ENCODE measurements around the gene ADNP2.

The ADNP2 gene

DNA sequence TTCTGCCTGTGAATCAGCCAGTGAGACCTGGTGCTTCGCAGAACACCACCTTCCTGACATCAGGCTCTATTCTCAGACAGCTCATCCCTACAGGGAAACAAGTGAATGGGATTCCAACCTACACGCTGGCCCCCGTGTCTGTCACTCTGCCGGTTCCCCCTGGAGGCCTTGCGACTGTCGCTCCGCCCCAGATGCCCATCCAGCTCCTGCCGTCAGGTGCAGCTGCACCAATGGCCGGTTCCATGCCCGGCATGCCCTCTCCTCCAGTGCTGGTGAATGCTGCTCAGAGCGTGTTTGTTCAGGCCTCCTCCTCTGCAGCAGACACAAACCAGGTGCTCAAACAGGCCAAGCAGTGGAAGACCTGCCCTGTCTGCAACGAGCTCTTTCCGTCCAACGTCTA lies 28.1 kb downstream of the ADNP2 start:
- TF ChIP-seq POLR2AphosphoS5 (IDR thresholded peaks at IDR 0.05; ENCODE audit: low read depth): no peak
- TF ChIP-seq SPI1 (IDR thresholded peaks at IDR 0.05; ENCODE audit: borderline replicate concordance, low read depth): no peak
- no peak for TF ChIP-seq GABPA (IDR thresholded peaks at IDR 0.05; ENCODE audit: low read depth)
- TF ChIP-seq, protein P1, sequence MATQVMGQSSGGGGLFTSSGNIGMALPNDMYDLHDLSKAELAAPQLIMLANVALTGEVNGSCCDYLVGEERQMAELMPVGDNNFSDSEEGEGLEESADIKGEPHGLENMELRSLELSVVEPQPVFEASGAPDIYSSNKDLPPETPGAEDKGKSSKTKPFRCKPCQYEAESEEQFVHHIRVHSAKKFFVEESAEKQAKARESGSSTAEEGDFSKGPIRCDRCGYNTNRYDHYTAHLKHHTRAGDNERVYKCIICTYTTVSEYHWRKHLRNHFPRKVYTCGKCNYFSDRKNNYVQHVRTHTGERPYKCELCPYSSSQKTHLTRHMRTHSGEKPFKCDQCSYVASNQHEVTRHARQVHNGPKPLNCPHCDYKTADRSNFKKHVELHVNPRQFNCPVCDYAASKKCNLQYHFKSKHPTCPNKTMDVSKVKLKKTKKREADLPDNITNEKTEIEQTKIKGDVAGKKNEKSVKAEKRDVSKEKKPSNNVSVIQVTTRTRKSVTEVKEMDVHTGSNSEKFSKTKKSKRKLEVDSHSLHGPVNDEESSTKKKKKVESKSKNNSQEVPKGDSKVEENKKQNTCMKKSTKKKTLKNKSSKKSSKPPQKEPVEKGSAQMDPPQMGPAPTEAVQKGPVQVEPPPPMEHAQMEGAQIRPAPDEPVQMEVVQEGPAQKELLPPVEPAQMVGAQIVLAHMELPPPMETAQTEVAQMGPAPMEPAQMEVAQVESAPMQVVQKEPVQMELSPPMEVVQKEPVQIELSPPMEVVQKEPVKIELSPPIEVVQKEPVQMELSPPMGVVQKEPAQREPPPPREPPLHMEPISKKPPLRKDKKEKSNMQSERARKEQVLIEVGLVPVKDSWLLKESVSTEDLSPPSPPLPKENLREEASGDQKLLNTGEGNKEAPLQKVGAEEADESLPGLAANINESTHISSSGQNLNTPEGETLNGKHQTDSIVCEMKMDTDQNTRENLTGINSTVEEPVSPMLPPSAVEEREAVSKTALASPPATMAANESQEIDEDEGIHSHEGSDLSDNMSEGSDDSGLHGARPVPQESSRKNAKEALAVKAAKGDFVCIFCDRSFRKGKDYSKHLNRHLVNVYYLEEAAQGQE (IDR thresholded peaks at IDR 0.05; ENCODE audit: insufficient replicate concordance, low read depth): no peak
- TF ChIP-seq, protein P2, sequence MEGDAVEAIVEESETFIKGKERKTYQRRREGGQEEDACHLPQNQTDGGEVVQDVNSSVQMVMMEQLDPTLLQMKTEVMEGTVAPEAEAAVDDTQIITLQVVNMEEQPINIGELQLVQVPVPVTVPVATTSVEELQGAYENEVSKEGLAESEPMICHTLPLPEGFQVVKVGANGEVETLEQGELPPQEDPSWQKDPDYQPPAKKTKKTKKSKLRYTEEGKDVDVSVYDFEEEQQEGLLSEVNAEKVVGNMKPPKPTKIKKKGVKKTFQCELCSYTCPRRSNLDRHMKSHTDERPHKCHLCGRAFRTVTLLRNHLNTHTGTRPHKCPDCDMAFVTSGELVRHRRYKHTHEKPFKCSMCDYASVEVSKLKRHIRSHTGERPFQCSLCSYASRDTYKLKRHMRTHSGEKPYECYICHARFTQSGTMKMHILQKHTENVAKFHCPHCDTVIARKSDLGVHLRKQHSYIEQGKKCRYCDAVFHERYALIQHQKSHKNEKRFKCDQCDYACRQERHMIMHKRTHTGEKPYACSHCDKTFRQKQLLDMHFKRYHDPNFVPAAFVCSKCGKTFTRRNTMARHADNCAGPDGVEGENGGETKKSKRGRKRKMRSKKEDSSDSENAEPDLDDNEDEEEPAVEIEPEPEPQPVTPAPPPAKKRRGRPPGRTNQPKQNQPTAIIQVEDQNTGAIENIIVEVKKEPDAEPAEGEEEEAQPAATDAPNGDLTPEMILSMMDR (IDR thresholded peaks at IDR 0.05; ENCODE audit: insufficient read depth, low read length): no peak
- no peaks in the 10 kb centered on the region for H3K27me3 ChIP-seq (ENCODE audit: insufficient read depth, poor library complexity, severe bottlenecking)
- no peak overlapping the region for H3K4me3 ChIP-seq (replicated peaks; ENCODE audit: insufficient read depth, low read length)
- DNase-seq (ENCODE audit: low read depth in 1 of 2, low spot score in 1 of 2): no peak
- H3K27ac ChIP-seq (replicated peaks): no peak overlapping the region

DNA sequence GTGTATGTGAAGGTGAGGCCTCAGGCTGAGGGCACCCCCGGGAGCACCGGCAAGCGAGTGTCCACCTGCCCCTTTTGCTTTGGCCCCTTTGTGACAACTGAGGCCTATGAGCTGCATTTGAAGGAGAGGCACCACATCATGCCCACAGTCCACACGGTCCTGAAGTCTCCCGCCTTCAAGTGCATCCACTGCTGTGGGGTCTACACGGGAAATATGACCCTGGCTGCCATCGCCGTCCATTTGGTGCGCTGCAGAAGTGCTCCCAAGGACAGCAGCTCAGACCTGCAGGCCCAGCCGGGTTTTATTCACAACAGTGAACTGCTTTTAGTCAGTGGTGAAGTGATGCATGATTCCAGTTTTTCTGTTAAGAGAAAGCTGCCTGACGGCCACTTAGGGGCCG lies 28.9 kb downstream of the ADNP2 start:
- no peak for DNase-seq (ENCODE audit: low read depth in 1 of 2, low spot score in 1 of 2)
- TF ChIP-seq, protein P2 (IDR thresholded peaks at IDR 0.05; ENCODE audit: insufficient read depth, low read length): no peak
- TF ChIP-seq POLR2AphosphoS5 (IDR thresholded peaks at IDR 0.05; ENCODE audit: low read depth) (no peak; the same call in 1 of the 2 replicates), GABPA (IDR thresholded peaks at IDR 0.05; ENCODE audit: low read depth) (no peak), SPI1 (IDR thresholded peaks at IDR 0.05; ENCODE audit: borderline replicate concordance, low read depth) (no peak)
- TF ChIP-seq, protein P1 (IDR thresholded peaks at IDR 0.05; ENCODE audit: insufficient replicate concordance, low read depth): no peak

DNA sequence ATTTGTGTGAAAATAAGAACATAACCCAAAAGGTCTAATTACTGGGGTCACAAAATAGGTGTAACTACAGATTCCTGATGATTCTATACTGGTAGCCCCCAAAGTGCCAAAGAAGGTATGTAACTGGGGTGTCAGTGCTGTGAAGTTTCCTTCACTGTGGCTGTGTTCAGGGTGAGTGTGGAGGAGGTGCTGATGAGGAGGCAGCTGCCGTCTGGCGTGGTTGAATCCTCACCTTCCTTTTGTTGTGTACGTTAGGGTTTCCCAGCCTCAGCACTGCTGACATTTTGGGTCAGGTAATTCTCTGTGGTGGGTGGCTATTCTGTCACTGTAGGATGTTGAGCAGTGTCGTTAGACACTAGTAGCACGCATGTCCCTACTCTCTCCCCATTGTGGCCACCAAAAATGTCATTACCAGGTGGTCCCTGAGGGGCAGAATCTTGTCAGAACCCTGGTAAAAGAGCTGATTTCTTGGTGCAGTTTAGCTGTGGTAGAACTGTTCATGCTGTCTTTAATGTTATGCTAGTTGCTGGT lies 31.5 kb downstream of the ADNP2 start:
- no peak for TF ChIP-seq POLR2AphosphoS5 (IDR thresholded peaks at IDR 0.05; ENCODE audit: low read depth)
- TF ChIP-seq, protein P1 (IDR thresholded peaks at IDR 0.05; ENCODE audit: insufficient replicate concordance, low read depth): no peak
- TF ChIP-seq SPI1 (IDR thresholded peaks at IDR 0.05; ENCODE audit: borderline replicate concordance, low read depth): no peak
- TF ChIP-seq, protein P2 (IDR thresholded peaks at IDR 0.05; ENCODE audit: insufficient read depth, low read length): no peak
- no peak for TF ChIP-seq GABPA (IDR thresholded peaks at IDR 0.05; ENCODE audit: low read depth)
- H3K4me3 ChIP-seq (replicated peaks; ENCODE audit: insufficient read depth, low read length): no peak overlapping the region
- no peak overlapping the region for H3K27ac ChIP-seq (replicated peaks)
- DNase-seq (ENCODE audit: low read depth in 1 of 2, low spot score in 1 of 2): no peak
- no peaks in the 10 kb centered on the region for H3K27me3 ChIP-seq (ENCODE audit: insufficient read depth, poor library complexity, severe bottlenecking)

More for the DNA sequence above, 28.9 kb downstream of the ADNP2 start:
- Histone ChIP-seq H3K27me3 (ENCODE audit: insufficient read depth, poor library complexity, severe bottlenecking) (no peaks in the 10 kb centered on the region), H3K27ac (replicated peaks) (no peak overlapping the region), H3K4me3 (replicated peaks; ENCODE audit: insufficient read depth, low read length) (no peak overlapping the region)
